H1 (cell line): ENCODE data around the gene ZNF426. TPM values are rescaled to one million over a fixed set of nuclear protein-coding genes. Genes with fewer than 3 reads are reported as not detected.

Experiments used
- CTCF ChIA-PET: fragments of 300-600 bp; sonication (Branson Sonifier 250); formaldehyde crosslinking; loops from one replicate; lab custom pipeline; 2021; ENCODE audit not compliant: partially characterized antibody; lab: Charles Lee
- POLR2A ChIA-PET: fragments of 300-600 bp; sonication (Branson Sonifier 250); formaldehyde crosslinking; loops from one replicate; lab custom pipeline; 2021; ENCODE audit warnings: inconsistent platforms; ENCODE audit not compliant: partially characterized antibody; lab: Charles Lee
- DNase-seq, 2 experiments: peaks; one replicate each; pipeline versions ENCODE4 v3.0.0 to v3.0.0-alpha.2; 2010 to 2022; ENCODE audit warnings: low spot score in 2 of 2, low read depth in 1 of 2, mixed read lengths in 1 of 2
- FAIRE-seq: peaks from 2 replicates; lab custom pipeline; 2011; peaks lifted over from hg19 to GRCh38; lab: Jason Lieb, UNC
- H2AFZ ChIP-seq: 2 replicates; pipeline ENCODE4 v1.8.1; 2012; ENCODE audit warnings: low read length, inconsistent platforms
- H2AK5ac ChIP-seq: 2 replicates; pipeline ENCODE4 v1.6.1; 2013; ENCODE audit warnings: low read depth, low read length
- H2BK120ac ChIP-seq: replicated peaks from 2 replicates; pipeline ENCODE3; 2013; ENCODE audit warnings: low read depth, low read length, inconsistent platforms
- H2BK12ac ChIP-seq: 2 replicates; pipeline ENCODE4 v1.6.1; 2013; ENCODE audit warnings: low read depth, low read length
- H2BK15ac ChIP-seq: 2 replicates; pipeline ENCODE4 v1.6.1; 2013; ENCODE audit warnings: low read length
- H2BK20ac ChIP-seq: 2 replicates; pipeline ENCODE4 v1.6.1; 2013; ENCODE audit warnings: low read length
- H2BK5ac ChIP-seq: 2 replicates; pipeline ENCODE4 v1.6.1; 2013; ENCODE audit warnings: low read depth, low read length
- H3K14ac ChIP-seq: 2 replicates; pipeline ENCODE4 v1.6.1; 2013; ENCODE audit warnings: inconsistent platforms; ENCODE audit not compliant: insufficient read length
- H3K18ac ChIP-seq: 2 replicates; pipeline ENCODE4 v1.6.1; 2013; ENCODE audit warnings: low read length; ENCODE audit errors: extremely low read depth
- H3K23ac ChIP-seq: 2 replicates; pipeline ENCODE4 v1.6.1; 2013; ENCODE audit warnings: inconsistent platforms; ENCODE audit not compliant: insufficient read length
- H3K23me2 ChIP-seq: 2 replicates; pipeline ENCODE4 v1.6.1; 2013; ENCODE audit warnings: low read depth, low read length
- H3K27ac ChIP-seq: 2 replicates; pipeline ENCODE4 v1.6.1; 2011; ENCODE audit warnings: low read depth, low read length, inconsistent platforms
- H3K27me3 ChIP-seq, 4 experiments: replicated peaks in 1 of 4; 1 replicate in 1 of 4; 2 replicates in 3 of 4; pipeline versions ENCODE4 v1.6.1 to v1.8.1; 2011 to 2013; ENCODE audit warnings: low read length in 3 of 4, mild to moderate bottlenecking in 3 of 4, inconsistent platforms in 2 of 4, mixed read lengths in 2 of 4, moderate library complexity in 1 of 4; ENCODE audit not compliant: control insufficient read depth in 3 of 4, insufficient read depth in 3 of 4; ENCODE audit errors: extremely low read depth in 1 of 4
- H3K36me3 ChIP-seq, 4 experiments: 2 replicates each; pipeline versions ENCODE4 v1.6.1 to v1.8.1; 2011 to 2013; ENCODE audit warnings: mild to moderate bottlenecking in 4 of 4, low read length in 3 of 4, moderate library complexity in 2 of 4, control low read depth in 1 of 4, inconsistent platforms in 1 of 4; ENCODE audit not compliant: insufficient read depth in 4 of 4, control insufficient read depth in 2 of 4
- H3K4ac ChIP-seq: replicated peaks from 2 replicates; pipeline ENCODE3; 2013; ENCODE audit warnings: low read length, low read depth, mixed read lengths, inconsistent platforms; ENCODE audit not compliant: insufficient read length
- H3K4me1 ChIP-seq, 4 experiments: replicated peaks in 1 of 4; 1 replicate in 1 of 4; 2 replicates in 3 of 4; pipeline versions ENCODE4 v1.6.1 to v1.8.1; 2011 to 2013; ENCODE audit warnings: low read length in 3 of 4, inconsistent platforms in 2 of 4, mixed read lengths in 1 of 4; ENCODE audit not compliant: insufficient read depth in 4 of 4, control insufficient read depth in 3 of 4
- H3K4me2 ChIP-seq, 2 experiments: 2 replicates each; pipeline versions ENCODE4 v1.6.1 to v1.8.1; 2011 to 2013; ENCODE audit warnings: low read depth in 2 of 2, low read length in 2 of 2, control low read depth in 1 of 2, inconsistent platforms in 1 of 2, mild to moderate bottlenecking in 1 of 2; ENCODE audit not compliant: insufficient read depth in 1 of 2
- H3K4me3 ChIP-seq, 4 experiments: fragments of 200-600, 300-600 bp in 1 of 4; sonication (generic), shearing (Covaris generic), sonication (Bioruptor Twin) in 1 of 4; 2 replicates each; pipeline versions ENCODE4 v1.5.1 to v1.8.1; 2011 to 2016; ENCODE audit warnings: low read length in 4 of 4, low read depth in 3 of 4, control low read depth in 2 of 4, inconsistent platforms in 2 of 4, mild to moderate bottlenecking in 2 of 4, mixed read lengths in 1 of 4, moderate library complexity in 1 of 4; ENCODE audit not compliant: insufficient read depth in 2 of 4; ENCODE audit errors: extremely low read depth in 1 of 4
- H3K56ac ChIP-seq: replicated peaks from 2 replicates; pipeline ENCODE3; 2013; ENCODE audit warnings: low read depth, mild to moderate bottlenecking, mixed read lengths, low read length, inconsistent platforms; ENCODE audit not compliant: insufficient read length
- H3K79me1 ChIP-seq: 2 replicates; pipeline ENCODE4 v1.6.1; 2013; ENCODE audit warnings: low read depth, low read length, control low read depth
- H3K79me2 ChIP-seq, 2 experiments: 2 replicates each; pipeline versions ENCODE4 v1.6.1 to v1.8.1; 2012 to 2013; ENCODE audit warnings: low read length in 2 of 2, mild to moderate bottlenecking in 2 of 2, inconsistent platforms in 1 of 2; ENCODE audit not compliant: insufficient read depth in 2 of 2, control insufficient read depth in 1 of 2
- H3K9ac ChIP-seq, 4 experiments: replicated peaks in 1 of 4; 1 replicate in 1 of 4; 2 replicates in 3 of 4; pipeline versions ENCODE4 v1.6.1 to v1.8.1; 2011 to 2013; ENCODE audit warnings: low read depth in 3 of 4, low read length in 3 of 4, control low read depth in 2 of 4, mild to moderate bottlenecking in 2 of 4, moderate library complexity in 2 of 4, inconsistent platforms in 1 of 4; ENCODE audit errors: extremely low read depth in 1 of 4
- H3K9me3 ChIP-seq, 2 experiments: 2 replicates each; pipeline versions ENCODE4 v1.6.1 to v1.8.1; 2012 to 2013; ENCODE audit warnings: mild to moderate bottlenecking in 2 of 2, moderate library complexity in 2 of 2, control low read depth in 1 of 2, inconsistent platforms in 1 of 2, low read depth in 1 of 2, low read length in 1 of 2, mixed read lengths in 1 of 2; ENCODE audit not compliant: insufficient read depth in 2 of 2
- H4K20me1 ChIP-seq, 2 experiments: replicated peaks in 1 of 2; 2 replicates each; pipeline versions ENCODE3 to v1.8.1; 2011 to 2013; ENCODE audit warnings: inconsistent platforms in 2 of 2, low read length in 2 of 2, mild to moderate bottlenecking in 1 of 2; ENCODE audit not compliant: insufficient read depth in 2 of 2, control insufficient read depth in 1 of 2
- H4K5ac ChIP-seq: 2 replicates; pipeline ENCODE4 v1.6.1; 2013; ENCODE audit warnings: low read length, low read depth, mixed read lengths, inconsistent platforms; ENCODE audit not compliant: insufficient read length
- H4K8ac ChIP-seq: 2 replicates; pipeline ENCODE4 v1.8.0; 2013; ENCODE audit warnings: mild to moderate bottlenecking, moderate library complexity, low read length, inconsistent platforms; ENCODE audit not compliant: insufficient read depth; ENCODE audit errors: extremely low read depth
- H4K91ac ChIP-seq: replicated peaks from 2 replicates; pipeline ENCODE3; 2013; ENCODE audit warnings: low read length, mixed read lengths, inconsistent platforms; ENCODE audit not compliant: insufficient read length
- BCL11A ChIP-seq, 2 experiments: IDR thresholded peaks; one replicate each; pipeline ENCODE4 v1.6.1; 2011; ENCODE audit warnings: low read depth in 2 of 2, low read length in 2 of 2, mild to moderate bottlenecking in 2 of 2
- CREB1 ChIP-seq: IDR thresholded peaks from 2 replicates; pipeline ENCODE4 v1.6.1; 2012; ENCODE audit warnings: inconsistent platforms
- EP300 ChIP-seq, 2 experiments: IDR thresholded peaks; 1 replicate in 1 of 2; 2 replicates in 1 of 2; pipeline ENCODE4 v1.6.1; 2011 to 2012; ENCODE audit warnings: low read depth in 2 of 2, low read length in 2 of 2, mild to moderate bottlenecking in 2 of 2, borderline replicate concordance in 1 of 2, inconsistent platforms in 1 of 2, moderate library complexity in 1 of 2
- JUN ChIP-seq: IDR thresholded peaks from 2 replicates; pipeline ENCODE4 v1.6.1; 2011; ENCODE audit warnings: low read depth, mild to moderate bottlenecking, improper control_type of control experiment, low read length
- KDM4A ChIP-seq: IDR thresholded peaks from one replicate; pipeline ENCODE4 v1.7.1; 2012; ENCODE audit warnings: low read depth, mild to moderate bottlenecking, moderate library complexity, low read length, inconsistent platforms; ENCODE audit not compliant: severe bottlenecking
- POLR2AphosphoS5 ChIP-seq: IDR thresholded peaks from 2 replicates; pipeline ENCODE4 v1.6.1; 2011; ENCODE audit warnings: low read depth, low read length
- SIN3A ChIP-seq, 2 experiments: IDR thresholded peaks in 1 of 2; conservative IDR thresholded peaks in 1 of 2; 2 replicates each; pipeline ENCODE4 v1.6.1; 2011 to 2012; ENCODE audit warnings: low read length in 2 of 2, improper control_type of control experiment in 1 of 2, low read depth in 1 of 2, mild to moderate bottlenecking in 1 of 2
- SRF ChIP-seq: IDR thresholded peaks from 2 replicates; pipeline ENCODE4 v1.6.1; 2011; ENCODE audit warnings: mild to moderate bottlenecking, low read depth, low read length, moderate library complexity
- YY1 ChIP-seq: IDR thresholded peaks from 2 replicates; pipeline ENCODE4 v1.6.1; 2011; ENCODE audit warnings: low read depth, mild to moderate bottlenecking, low read length
- ZNF274 ChIP-seq: IDR thresholded peaks from 2 replicates; pipeline ENCODE4 v1.7.0; 2012; ENCODE audit warnings: low read length, borderline replicate concordance; ENCODE audit errors: extremely low read depth
- WGBS, 2 experiments: shearing (Covaris generic) in 1 of 2; methylation state at CpG; one replicate each; pipeline versions ENCODE4 v1.1.6 to v1.1.7; 2013 to 2015; ENCODE audit warnings: low lambda C conversion rate in 2 of 2, mixed read lengths in 2 of 2, inconsistent platforms in 1 of 2, low coverage in 1 of 2, missing lambda C conversion rate in 1 of 2; ENCODE audit not compliant: insufficient replicate concordance in 2 of 2, insufficient coverage in 1 of 2, insufficient read length in 1 of 2; ENCODE audit errors: extremely low coverage in 1 of 2, missing lambda C conversion rate in 1 of 2; 5-methylcytosine and 5-hydroxymethylcytosine counted together
- polyA plus RNA-seq, 7 experiments: library from polyadenylated mRNA; depleted of rRNA in 3 of 7; stranded (reverse) in 5 of 7; unstranded in 2 of 7; fragments of >200 nt in 5 of 7; fragments of 200-250 nt in 2 of 7; gene quantifications; 1 replicate in 5 of 7; 2 replicates in 1 of 7; 4 replicates in 1 of 7; pipeline versions ENCODE4 v1.2.1 to v1.2.3, GENCODE V29; 2011 to 2013; ENCODE audit warnings: missing spikeins in 2 of 7, mixed read lengths in 2 of 7
- total RNA-seq: library from RNA; stranded (reverse); fragmentation: NEBNext Ultra II Directional; extraction: Animal tissue kit (Norgen Biotek cat#: 25700); gene quantifications from 2 replicates; pipeline ENCODE4 v1.2.1, GENCODE V29; 2021
- TF ChIP-seq, protein P1 (sequence below): IDR thresholded peaks from 2 replicates; pipeline ENCODE4 v1.6.1; 2012; ENCODE audit warnings: inconsistent platforms

ZNF426 gene
- total and polyA plus RNA-seq, 2 of the 8 experiments (the other 6 are each of a cell fraction or from before 2014, with no cell fraction given), result 3.6 to 27.9 TPM

GRCh38 chr19:9584073-9584833 lies 45.8 kb upstream of the ZNF426 start, which contains the start of gene ZNF121:
Gene ZNF121, minus strand, starts transcription at chr19:9584504. Its CDS starts 16,407 bp downstream, at chr19:9568097.
- WGBS, 2 experiments, result 1% methylated on average over 51 of the region's 51 CpGs; no CpG with 5 or more reads in 1 of the 2 experiments
- Histone ChIP-seq H2BK20ac (no peak within 1 kb of the TSS), H4K91ac (peak within 1 kb of the TSS; percentile 92), H3K56ac (peak within 1 kb of the TSS; percentile 79), H2AFZ (no peak within 1 kb of the TSS), H2BK12ac (peak within 1 kb of the TSS; percentile 75; the same call in 1 of the 2 replicates), H3K14ac (no peak within 1 kb of the TSS), H3K4me1 (peaks cover 0 to 6% (median 3%) of the 10 kb centered on the region in 4 experiments; a peak in 5 of 7 replicates), H2AK5ac (peak within 1 kb of the TSS; percentile 96; the same call in 1 of the 2 replicates), H4K8ac (peak within 1 kb of the TSS; percentile 99), H3K9ac (peak within 1 kb of the TSS; percentile 83 to 99 (median 98)), H3K27ac (peak within 1 kb of the TSS; percentile 96), H3K36me3 (peaks cover 0 to 15% (median 2%) of the 10 kb centered on the region in 4 experiments; a peak in 3 of 8 replicates), H3K23ac (no peak within 1 kb of the TSS), H3K4me3 (peak within 1 kb of the TSS; percentile 76 to 99 (median 89)), H3K18ac (peak within 1 kb of the TSS; percentile 89), H2BK120ac (peak within 1 kb of the TSS; percentile 38), H4K5ac (peak within 1 kb of the TSS; percentile 75), H3K4me2 (peak within 1 kb of the TSS; percentile 75 to 97), H2BK5ac (peak within 1 kb of the TSS; percentile 96), H3K79me1 (no peaks in the 10 kb centered on the region; the same call in 1 of the 2 replicates), H2BK15ac (no peak within 1 kb of the TSS), H3K9me3 (no peaks in the 10 kb centered on the region), H4K20me1 (peaks cover 11 to 14% of the 10 kb centered on the region in 2 experiments), H3K23me2 (peaks cover 8% of the 10 kb centered on the region; the same call in 1 of the 2 replicates), H3K27me3 (no peaks in the 10 kb centered on the region), H3K4ac (peak within 1 kb of the TSS; percentile 92), H3K79me2 (peaks cover 43 to 51% of the 10 kb centered on the region in 2 experiments)
- ChIA-PET CTCF (interaction anchor here (0.6 to 1.6 kb wide), 5 partner anchors 36 to 211 kb away, joined by 3 to 4 read pairs (median 3); no protein-coding TSS in a partner anchor), POLR2A (interaction anchor here (0.7 to 4.4 kb wide), 11 partner anchors 10 to 206 kb away, joined by 3 to 27 read pairs (median 5); partner anchors contain the start of genes ZNF266 and ZNF561)
- DNase-seq, result peak; percentile 56 to 96
- no peak for FAIRE-seq
- peak; percentile 16 for TF ChIP-seq KDM4A
- no peak for TF ChIP-seq EP300 (IDR thresholded peaks at IDR 0.05; ENCODE audit: borderline replicate concordance in 1 of 2, low read depth in 2 of 2, low read length in 2 of 2)
- peak; percentile 97 for TF ChIP-seq YY1
- TF ChIP-seq CREB1, result peak; percentile 92
- TF ChIP-seq BCL11A (IDR thresholded peaks at IDR 0.05; ENCODE audit: low read depth in 2 of 2, low read length in 2 of 2), result no peak
- TF ChIP-seq, protein P1, sequence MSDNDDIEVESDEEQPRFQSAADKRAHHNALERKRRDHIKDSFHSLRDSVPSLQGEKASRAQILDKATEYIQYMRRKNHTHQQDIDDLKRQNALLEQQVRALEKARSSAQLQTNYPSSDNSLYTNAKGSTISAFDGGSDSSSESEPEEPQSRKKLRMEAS, result peak; percentile 92
- TF ChIP-seq JUN, result 0 out of 2 replicates have a peak, but pooled peaks have one; percentile 47
- no peak for TF ChIP-seq SRF
- 0 out of 4 replicates have a peak, but pooled peaks of 1 of the 2 experiments have one; percentile 75 for TF ChIP-seq SIN3A (conservative IDR thresholded peaks at IDR 0.05 in 1 of 2, IDR thresholded peaks at IDR 0.05 in 1 of 2; ENCODE audit: low read depth in 1 of 2, low read length in 2 of 2)
- TF ChIP-seq ZNF274, result no peak
- peak; percentile 98 for TF ChIP-seq POLR2AphosphoS5
